GM18858 (cell line): Measurements from ENCODE around the gene BPGM.

Experiments used
- ATAC-seq: cut with Tn5 transposase; IDR thresholded peaks from one replicate; pipeline ENCODE4 v1.9.1; 2021; ENCODE audit not compliant: unreplicated experiment

The BPGM gene

DNA sequence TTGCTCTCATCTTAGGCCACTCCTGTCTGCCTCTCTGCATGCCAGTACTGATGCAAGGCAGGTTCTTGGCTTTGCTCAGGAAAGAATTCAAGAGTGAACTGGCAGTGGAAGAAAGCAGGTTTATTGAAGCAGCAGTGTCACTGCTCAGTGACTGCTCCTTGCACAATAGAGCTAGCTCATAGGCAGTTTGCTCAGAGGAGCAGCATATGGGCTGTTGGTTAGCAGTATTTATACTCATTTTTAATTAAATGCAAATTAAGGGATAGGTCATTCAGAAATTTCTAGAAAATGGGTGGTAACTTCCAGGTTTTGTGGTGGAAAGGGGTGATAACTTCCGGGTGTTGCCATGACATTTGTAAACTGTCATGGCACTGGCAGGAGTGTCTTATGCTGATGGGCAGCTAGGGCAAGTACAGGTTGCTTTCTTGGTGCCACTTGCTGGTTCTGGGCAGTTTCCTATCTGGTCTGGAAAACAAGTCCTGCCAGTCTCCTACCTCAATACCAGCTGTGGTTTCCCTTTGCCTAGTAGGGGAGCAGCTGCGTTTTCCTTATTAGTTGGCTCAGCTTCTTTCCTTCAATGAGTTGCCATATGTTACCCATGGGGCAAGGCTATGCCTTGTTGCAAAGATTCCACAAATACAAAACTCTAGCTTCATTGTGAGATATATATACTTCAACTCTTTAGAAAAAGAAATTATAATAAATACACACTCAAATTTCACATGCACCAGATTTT, 68.0 kb downstream of the BPGM start:
- no peak for ATAC-seq

- ATAC-seq = no peak
These were observed 71.7 kb downstream of the BPGM start for GRCh38 chr7:134718211-134718875.

GRCh38 chr7:134720091-134720935, 73.7 kb downstream of the BPGM start:
- ATAC-seq = no peak

GRCh38 chr7:134721171-134721570, 74.5 kb downstream of the BPGM start:
- no peak for ATAC-seq

DNA sequence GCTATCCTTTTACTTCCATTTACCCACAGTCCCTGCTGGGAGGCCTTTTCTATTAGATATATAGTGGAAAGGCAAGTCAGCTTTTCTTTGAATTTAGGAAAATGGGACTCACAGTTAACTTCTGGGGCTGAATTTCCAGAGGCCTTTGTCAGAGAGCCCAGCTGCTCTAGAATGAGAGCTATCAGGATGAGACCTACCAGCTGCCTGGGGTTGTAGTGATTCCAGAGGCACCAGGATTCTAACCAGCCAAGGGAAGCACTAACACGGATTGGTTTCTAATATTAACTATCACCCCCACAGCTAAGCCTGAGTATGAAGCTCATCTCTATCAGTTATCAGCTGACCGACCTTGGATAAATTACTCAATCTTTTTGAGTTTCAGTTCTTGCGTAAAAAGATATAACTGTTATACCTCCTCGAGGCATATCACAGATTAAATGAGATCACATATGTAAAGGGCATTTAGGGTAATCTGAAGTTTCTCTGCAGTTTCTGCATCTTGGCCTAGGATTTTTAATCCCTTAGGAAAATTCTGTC, 76.2 kb downstream of the BPGM start:
- no peak for ATAC-seq

DNA sequence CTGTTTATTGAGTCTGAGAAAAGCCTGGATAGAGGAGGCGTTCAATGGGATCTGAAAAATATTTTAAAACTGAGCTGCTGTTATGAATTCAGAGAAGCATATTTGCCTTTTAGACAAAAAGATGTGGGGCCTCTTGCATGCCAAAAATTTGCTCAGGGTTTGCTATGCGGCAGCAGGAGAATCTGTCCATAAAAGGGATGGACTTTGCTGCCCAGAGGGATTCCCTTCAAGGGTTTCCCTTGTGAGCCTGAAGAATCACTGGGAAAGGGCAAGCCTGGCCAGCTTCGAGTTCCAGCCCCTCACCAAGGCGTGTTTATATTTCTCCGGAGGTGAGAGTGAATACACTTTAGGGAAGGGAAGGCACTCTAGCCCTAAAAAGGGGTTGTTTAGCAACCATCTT, 77.2 kb downstream of the BPGM start:
- no peak for ATAC-seq

GRCh38 chr7:134724606-134725005, 78.0 kb downstream of the BPGM start:
- no peak for ATAC-seq

DNA sequence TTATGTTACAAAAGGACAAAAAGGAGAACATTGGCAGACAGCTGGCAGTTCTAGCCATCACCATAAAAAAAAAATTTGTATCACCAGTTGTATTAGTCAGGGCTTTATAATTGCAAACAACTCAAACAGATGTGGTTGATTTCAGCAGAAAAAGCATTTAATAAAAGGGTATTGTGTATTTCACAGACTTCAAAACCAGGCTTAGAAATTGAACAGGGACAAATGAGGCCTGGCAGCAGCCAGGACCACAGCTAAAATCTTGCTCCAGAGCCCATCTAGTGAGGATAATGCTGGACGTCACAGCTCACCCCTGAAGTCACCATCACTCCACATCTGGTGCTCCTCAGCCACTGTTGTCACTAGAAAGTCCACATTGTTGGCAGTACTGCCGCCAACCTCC, 79.9 kb downstream of the BPGM start:
- ATAC-seq = no peak

GRCh38 chr7:134727711-134728110, 81.1 kb downstream of the BPGM start:
- no peak for ATAC-seq
